ENCODE data around the gene ASL.
"Not testable (repeated sequence)": the region's sequence is repeated elsewhere in the genome, so short reads cannot be mapped to it uniquely, and the experiment has no call there.

ASL gene

GRCh38 chr7:66076462-66077329 lies 1.1 kb downstream of the ASL start:
- no peak for DNase-seq (ENCODE audit: low spot score)

DNA sequence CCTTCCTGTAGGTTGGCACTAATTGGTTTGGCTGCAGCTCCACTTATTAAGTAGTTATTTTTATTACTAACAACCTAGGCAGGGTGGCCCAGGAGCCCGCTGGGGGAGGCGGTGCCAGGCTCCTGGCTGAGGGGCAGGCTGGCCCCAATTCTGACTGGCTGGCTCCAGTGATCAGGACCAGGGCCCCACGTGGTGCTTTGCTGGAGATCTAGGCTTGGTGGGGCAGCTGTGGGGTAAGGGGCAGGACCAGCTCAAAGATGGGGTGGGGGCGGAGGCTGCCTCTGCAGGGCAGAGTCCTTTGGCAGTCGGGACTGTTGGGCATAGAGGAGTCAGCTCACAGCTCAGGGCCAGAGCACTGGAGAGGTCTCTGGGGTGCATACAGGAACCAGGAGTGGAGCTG lies 2.4 kb downstream of the ASL start:
- DNase-seq (ENCODE audit: low spot score) = no peak

GRCh38 chr7:66082083-66082482 lies 6.5 kb downstream of the ASL start:
- DNase-seq (ENCODE audit: low spot score) = no peak

DNA sequence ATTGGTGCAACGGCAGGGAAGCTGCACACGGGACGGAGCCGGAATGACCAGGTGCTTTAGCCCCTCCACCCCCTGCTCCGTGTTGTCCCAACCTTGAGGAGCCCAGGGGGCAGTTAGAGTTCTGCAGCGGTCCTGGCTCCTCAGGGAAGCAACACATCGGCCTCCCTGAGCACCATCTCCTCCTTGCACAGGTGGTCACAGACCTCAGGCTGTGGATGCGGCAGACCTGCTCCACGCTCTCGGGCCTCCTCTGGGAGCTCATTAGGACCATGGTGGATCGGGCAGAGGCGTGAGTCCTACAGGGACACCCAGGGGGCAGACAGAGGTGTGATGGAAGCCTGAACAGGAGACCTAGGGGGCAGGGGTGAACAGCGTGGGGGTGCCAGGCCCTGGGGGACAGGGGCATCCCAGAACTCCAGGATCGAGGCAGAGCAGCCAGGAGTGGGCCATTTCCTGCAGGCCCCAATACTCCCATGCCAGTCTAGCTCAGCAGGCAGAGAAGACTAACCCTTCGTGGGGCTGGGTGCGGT lies 7.3 kb downstream of the ASL start:
- DNase-seq (ENCODE audit: low spot score) = no peak

- no peak for DNase-seq (ENCODE audit: low spot score)
Measured at GRCh38 chr7:66083677-66084076, 8.1 kb downstream of the ASL start.

DNA sequence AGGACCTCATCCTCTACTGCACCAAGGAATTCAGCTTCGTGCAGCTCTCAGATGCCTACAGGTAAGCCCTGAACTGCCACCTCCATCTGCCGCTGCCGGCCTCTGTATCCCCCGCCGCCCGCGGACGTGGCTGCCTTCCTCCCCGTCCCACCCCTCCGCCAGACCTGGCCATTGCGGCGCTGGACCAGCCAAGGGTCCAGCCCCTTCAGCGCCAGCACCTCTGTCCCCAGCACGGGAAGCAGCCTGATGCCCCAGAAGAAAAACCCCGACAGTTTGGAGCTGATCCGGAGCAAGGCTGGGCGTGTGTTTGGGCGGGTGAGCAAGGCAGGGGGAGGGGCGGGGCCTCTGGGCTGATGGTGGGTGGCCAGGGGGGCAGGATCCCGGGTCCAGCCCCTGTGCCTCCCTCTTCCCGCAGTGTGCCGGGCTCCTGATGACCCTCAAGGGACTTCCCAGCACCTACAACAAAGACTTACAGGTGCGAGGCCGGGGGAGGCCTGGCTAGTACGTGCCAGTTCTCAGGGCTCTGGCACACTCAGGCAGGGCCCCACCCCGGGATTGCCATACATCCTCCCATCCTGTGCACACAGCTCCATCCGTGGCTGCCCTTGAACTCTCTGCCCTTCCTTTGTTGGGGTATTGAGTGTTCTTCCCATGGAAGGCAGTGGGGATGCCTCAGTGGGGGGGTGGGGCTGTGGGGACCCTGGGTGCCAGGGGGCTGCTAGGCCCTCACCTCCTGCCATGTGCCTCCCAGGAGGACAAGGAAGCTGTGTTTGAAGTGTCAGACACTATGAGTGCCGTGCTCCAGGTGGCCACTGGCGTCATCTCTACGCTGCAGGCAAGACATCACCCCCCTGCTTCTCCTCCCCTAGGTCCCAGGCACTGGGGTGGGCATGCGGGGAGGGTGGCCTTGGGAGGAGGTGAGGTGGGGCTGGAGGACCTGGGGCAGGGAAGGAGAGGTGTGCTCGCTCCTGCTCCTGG lies 13.5 kb downstream of the ASL start:
- no peak for DNase-seq (ENCODE audit: low spot score)

DNA sequence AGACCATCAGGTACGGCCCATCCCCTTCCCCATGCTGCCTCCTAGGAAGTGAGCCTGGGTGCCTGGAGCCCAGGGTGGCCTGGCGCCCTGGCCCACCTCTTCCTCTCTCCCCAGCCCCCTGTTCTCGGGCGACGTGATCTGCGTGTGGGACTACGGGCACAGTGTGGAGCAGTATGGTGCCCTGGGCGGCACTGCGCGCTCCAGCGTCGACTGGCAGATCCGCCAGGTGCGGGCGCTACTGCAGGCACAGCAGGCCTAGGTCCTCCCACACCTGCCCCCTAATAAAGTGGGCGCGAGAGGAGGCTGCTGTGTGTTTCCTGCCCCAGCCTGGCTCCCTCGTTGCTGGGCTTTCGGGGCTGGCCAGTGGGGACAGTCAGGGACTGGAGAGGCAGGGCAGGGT lies 17.0 kb downstream of the ASL start:
- no peak for DNase-seq (ENCODE audit: low spot score)

DNA sequence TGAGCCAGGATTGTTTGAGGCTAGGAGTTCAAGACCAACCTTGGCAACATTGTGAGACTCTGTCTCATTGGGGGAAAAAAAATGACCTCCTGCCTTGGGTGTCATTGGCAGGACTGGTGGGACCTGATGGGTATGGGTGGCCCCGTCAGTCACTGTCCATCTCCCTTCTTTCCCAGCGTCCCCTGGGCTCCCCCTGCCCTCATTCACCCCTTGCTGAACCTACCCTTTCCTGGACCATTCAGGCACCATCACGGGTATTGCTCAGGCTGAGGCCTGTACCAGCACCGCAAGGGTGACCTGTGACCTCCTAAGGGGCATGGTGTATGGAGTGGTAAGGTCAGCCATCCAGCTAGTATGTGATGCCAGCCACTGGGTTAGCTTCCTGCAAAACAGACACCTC lies 19.4 kb downstream of the ASL start:
- DNase-seq (ENCODE audit: low spot score) = no peak

DNA sequence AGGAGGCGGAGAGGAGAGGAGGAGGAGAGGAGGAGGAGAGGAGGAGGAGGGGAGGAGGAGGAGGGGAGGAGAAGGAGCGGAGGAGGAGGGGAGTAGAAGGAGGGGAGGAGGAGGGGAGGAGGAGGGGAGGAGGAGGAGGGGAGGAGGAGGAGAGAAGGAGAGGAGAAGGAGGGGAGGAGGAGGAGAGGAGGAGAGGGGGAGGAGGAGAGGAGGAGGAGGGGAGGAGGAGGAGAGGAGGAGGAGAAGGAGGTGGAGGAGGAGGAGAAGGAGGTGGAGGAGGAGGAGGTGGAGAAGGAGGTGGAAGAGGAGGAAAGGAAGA lies 23.6 kb downstream of the ASL start:
- DNase-seq (ENCODE audit: low spot score) = no peak

DNA sequence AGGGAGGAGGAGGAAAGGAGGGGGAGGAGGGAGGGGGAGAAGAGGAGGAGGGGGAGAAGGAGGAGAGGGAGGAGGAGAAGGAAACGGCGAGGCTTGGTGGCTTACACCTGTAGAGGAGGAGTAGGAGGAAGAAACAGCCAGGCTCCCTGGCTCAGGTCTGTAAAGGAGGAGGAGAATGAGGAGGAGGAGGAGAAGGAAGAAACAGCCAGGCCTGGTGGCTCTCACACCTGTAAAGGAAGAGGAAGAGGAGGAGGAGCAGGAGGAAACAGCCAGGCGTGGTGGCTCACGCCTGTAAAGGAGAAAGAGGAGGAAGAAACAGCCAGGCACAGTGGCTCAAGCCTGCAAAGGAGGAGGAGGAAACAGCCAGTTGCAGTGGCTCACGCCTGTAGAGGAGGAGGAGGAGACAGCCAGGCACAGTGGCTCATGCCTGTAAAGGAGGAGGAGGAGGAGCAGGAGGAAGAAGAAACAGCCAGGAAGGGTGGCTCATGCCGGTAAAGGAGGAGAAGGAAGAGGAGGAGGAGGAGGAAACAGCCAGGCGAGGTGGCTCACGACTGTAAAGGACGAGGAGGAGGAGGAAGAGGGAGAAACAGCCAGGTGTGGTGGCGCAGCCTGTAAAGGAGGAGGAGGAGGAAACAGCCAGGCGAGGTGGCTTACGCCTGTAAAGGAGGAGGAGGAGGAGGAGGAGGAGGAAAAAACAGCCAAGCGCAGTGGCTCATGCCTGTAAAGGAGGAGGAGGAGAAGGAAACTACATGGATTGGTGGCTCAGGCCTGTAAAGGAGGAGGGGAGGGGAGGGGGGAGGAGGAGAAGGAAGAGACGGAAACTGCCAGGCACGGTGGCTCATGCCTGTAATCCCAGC lies 24.2 kb downstream of the ASL start:
- DNase-seq (ENCODE audit: low spot score) = peak; percentile 25

GRCh38 chr7:66100408-66101050 lies 24.9 kb downstream of the ASL start:
- DNase-seq (ENCODE audit: low spot score) = no peak

- DNase-seq (ENCODE audit: low spot score) = not testable (repeated sequence)
Measured at GRCh38 chr7:66102168-66102567, 26.5 kb downstream of the ASL start.

GRCh38 chr7:66103994-66104393 lies 28.4 kb downstream of the ASL start:
- DNase-seq (ENCODE audit: low spot score) = not testable (repeated sequence)

DNA sequence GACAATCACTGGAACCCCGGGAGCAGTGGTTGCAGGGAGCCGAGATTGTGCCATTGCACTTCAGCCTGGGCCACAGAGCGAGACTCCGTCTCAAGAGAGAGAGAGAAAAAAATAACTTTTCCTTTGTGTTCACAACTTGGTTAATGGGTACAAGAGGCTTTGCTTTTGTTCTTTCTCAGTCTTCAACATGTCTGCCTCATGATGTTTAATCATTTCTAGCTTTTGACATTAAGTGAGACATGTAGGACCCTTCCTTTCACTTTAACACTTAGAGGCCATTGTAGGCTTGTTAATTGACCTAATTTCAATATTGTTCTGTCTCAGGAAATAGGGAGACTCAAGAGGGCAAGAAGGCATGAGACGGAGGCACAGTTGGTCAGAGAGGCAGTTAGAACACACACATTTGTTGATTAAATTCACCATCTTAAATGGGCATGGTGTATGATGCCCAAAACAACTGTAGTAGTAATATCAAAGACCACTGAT lies 29.7 kb downstream of the ASL start:
- DNase-seq (ENCODE audit: low spot score) = no peak

DNA sequence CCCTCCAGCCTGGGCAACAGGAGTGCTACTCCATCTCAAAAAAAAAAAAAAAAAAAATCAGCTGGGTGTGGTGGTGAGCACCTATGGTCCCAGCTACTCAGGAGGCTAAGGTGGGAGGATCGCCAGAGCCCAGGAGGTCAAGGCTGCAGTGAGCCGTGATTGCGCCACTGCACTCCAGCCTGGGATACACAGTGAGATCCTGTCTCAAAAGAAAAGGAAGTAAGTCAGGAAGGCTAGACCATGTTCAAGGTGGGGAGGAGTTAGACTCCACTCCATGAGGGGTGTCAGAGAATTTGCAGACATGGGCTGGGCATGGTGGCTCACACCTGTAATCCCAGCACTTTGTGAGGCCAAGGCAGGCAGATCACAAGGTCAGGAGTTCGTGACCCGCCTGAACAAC lies 32.8 kb downstream of the ASL start:
- DNase-seq (ENCODE audit: low spot score) = not testable (repeated sequence)

DNA sequence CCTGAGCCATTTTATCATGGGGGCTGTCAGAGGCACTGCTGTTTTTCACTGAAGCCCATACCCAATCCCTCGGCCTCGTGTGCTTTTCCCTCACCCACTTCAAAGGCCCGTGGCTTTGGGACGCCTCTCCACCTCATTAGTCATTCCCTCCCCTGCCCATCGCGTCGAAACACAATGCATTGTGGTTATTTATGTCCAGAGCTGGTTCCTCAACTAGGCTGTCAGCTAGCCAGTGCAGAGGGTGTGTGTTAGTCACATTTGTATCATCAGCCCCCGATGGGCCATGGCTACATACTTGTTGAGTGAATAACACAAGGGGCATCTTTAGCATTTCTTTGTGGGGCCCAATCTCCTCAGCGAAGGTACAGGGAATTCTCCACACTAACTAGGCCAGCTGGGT lies 35.2 kb downstream of the ASL start:
- DNase-seq (ENCODE audit: low spot score) = no peak

- peak; percentile 79 for DNase-seq (ENCODE audit: low spot score)
Measured at GRCh38 chr7:66114743-66115649, 39.4 kb downstream of the ASL start, which contains the start of gene CRCP. TSS of gene CRCP (plus strand) at chr7:66114847. CDS start at chr7:66114963, 116 bp downstream.

GRCh38 chr7:66116680-66117420 lies 41.2 kb downstream of the ASL start:
- not testable (repeated sequence) for DNase-seq (ENCODE audit: low spot score)

GRCh38 chr7:66118603-66119002 lies 43.0 kb downstream of the ASL start:
- no peak for DNase-seq (ENCODE audit: low spot score)
